Calu3 (cell line): ENCODE measurements around the gene C18orf32. TPM values are rescaled to one million over a fixed set of nuclear protein-coding genes. Genes with fewer than 3 reads are reported as not detected.

Source experiments
- BruUV-seq: library from RNA; stranded (reverse); fragments of 400-500 nt; replicated peaks from 2 replicates; lab custom pipeline; 2021; lab: Mats Ljungman, UMichigan
- CTCF ChIA-PET: fragments of 300-600 bp; sonication (Branson Sonifier 250); formaldehyde crosslinking; loops from one replicate; lab custom pipeline; 2022; ENCODE audit warnings: antibody characterized with exemption; lab: Charles Lee
- DNase-seq: peaks from one replicate; pipeline ENCODE4 v3.0.0; 2022
- H3K27ac Mint-ChIP-seq: one replicate; pipeline ENCODE4 v1.8.0; 2022; ENCODE audit warnings: mixed read lengths; ENCODE audit not compliant: unreplicated experiment
- H3K27me3 Mint-ChIP-seq: one replicate; pipeline ENCODE4 v1.8.0; 2022; ENCODE audit warnings: mixed read lengths; ENCODE audit not compliant: unreplicated experiment
- H3K36me3 Mint-ChIP-seq: one replicate; pipeline ENCODE4 v1.8.0; 2022; ENCODE audit warnings: mild to moderate bottlenecking, moderate library complexity, mixed read lengths; ENCODE audit not compliant: insufficient read depth, unreplicated experiment
- H3K4me1 Mint-ChIP-seq: one replicate; pipeline ENCODE4 v1.8.0; 2022; ENCODE audit warnings: mild to moderate bottlenecking, low read depth, mixed read lengths; ENCODE audit not compliant: unreplicated experiment
- H3K4me3 Mint-ChIP-seq: one replicate; pipeline ENCODE4 v1.8.0; 2022; ENCODE audit warnings: mild to moderate bottlenecking, low read depth, moderate library complexity, mixed read lengths; ENCODE audit not compliant: unreplicated experiment
- H3K9me3 Mint-ChIP-seq: one replicate; pipeline ENCODE4 v1.8.0; 2022; ENCODE audit warnings: low read depth, mixed read lengths; ENCODE audit not compliant: unreplicated experiment
- CTCF ChIP-seq: fragments of 200-600 bp; IDR thresholded peaks from one replicate; pipeline ENCODE4 v1.8.0; 2022; ENCODE audit warnings: antibody characterized with exemption; ENCODE audit not compliant: unreplicated experiment
- intact Hi-C: fragments of 100-400 bp; cut with micrococcal nuclease; formaldehyde crosslinking; loops from one replicate; pipeline ENCODE4 v1.10.0; 2022; ENCODE audit not compliant: unreplicated experiment
- total RNA-seq: library from RNA; stranded (reverse); gene quantifications from 2 replicates; pipeline ENCODE4 v1.2.3, GENCODE V29; 2022

Gene C18orf32
- total RNA-seq, 1 experiment from 2014 or later = 57.8 TPM

- intact Hi-C loops = no loop called here
- no peaks in the 10 kb centered on the region for H3K27me3 Mint-ChIP-seq
- H3K27ac Mint-ChIP-seq = no peak overlapping the region
Measured at GRCh38 chr18:49529596-49529995, 42.6 kb upstream of the C18orf32 start.

GRCh38 chr18:49527631-49528327 lies 40.7 kb upstream of the C18orf32 start:
- CTCF ChIA-PET = interaction anchor here (0.6 to 1.5 kb wide), 4 partner anchors 13 to 1719 kb away, joined by 3 to 7 read pairs (median 4); no protein-coding TSS in a partner anchor
- H3K27ac Mint-ChIP-seq = no peak overlapping the region
- no peaks in the 10 kb centered on the region for H3K27me3 Mint-ChIP-seq
- no peak for TF ChIP-seq CTCF
- intact Hi-C loops = no loop called here
- no peaks in the 10 kb centered on the region for H3K36me3 Mint-ChIP-seq
- H3K9me3 Mint-ChIP-seq = no peaks in the 10 kb centered on the region
- BruUV-seq = no TSS peak
- peaks cover 44% of the 10 kb centered on the region for H3K4me1 Mint-ChIP-seq
- DNase-seq = no peak
- no peak overlapping the region for H3K4me3 Mint-ChIP-seq

More at GRCh38 chr18:49529596-49529995, 42.6 kb upstream of the C18orf32 start:
- no peak for TF ChIP-seq CTCF
- BruUV-seq = no TSS peak
- DNase-seq = no peak
- no peak overlapping the region for H3K4me3 Mint-ChIP-seq
- H3K36me3 Mint-ChIP-seq = no peaks in the 10 kb centered on the region
- H3K9me3 Mint-ChIP-seq = no peaks in the 10 kb centered on the region
- peaks cover 44% of the 10 kb centered on the region for H3K4me1 Mint-ChIP-seq
- CTCF ChIA-PET = no interaction called here

- BruUV-seq = no TSS peak
- intact Hi-C loops = no loop called here
- no peak for TF ChIP-seq CTCF
- no peak for DNase-seq
- CTCF ChIA-PET = no interaction called here
- H3K4me1 Mint-ChIP-seq = peaks cover 32% of the 10 kb centered on the region
- no peak overlapping the region for H3K27ac Mint-ChIP-seq
- no peaks in the 10 kb centered on the region for H3K36me3 Mint-ChIP-seq
- no peak overlapping the region for H3K4me3 Mint-ChIP-seq
- no peaks in the 10 kb centered on the region for H3K27me3 Mint-ChIP-seq
- no peaks in the 10 kb centered on the region for H3K9me3 Mint-ChIP-seq
Measured at GRCh38 chr18:49525981-49526380, 38.9 kb upstream of the C18orf32 start.

- no TSS peak for BruUV-seq
- intact Hi-C loops = no loop called here
- CTCF ChIA-PET = interaction anchor here (1.0 kb wide), 1 partner anchor 16 kb away, joined by 4 read pairs; no protein-coding TSS in a partner anchor
Measured at GRCh38 chr18:49524951-49525350, 37.9 kb upstream of the C18orf32 start.

More at GRCh38 chr18:49524951-49525350, 37.9 kb upstream of the C18orf32 start:
- Mint-ChIP-seq H3K9me3 (no peaks in the 10 kb centered on the region), H3K36me3 (no peaks in the 10 kb centered on the region), H3K27ac (no peak overlapping the region), H3K4me3 (no peak overlapping the region), H3K27me3 (no peaks in the 10 kb centered on the region), H3K4me1 (peaks cover 29% of the 10 kb centered on the region)
- no peak for DNase-seq
- TF ChIP-seq CTCF = no peak
